Measurements from ENCODE around the gene MYL9. TPM values are rescaled to one million over a fixed set of nuclear protein-coding genes. Genes with fewer than 3 reads are reported as not detected.
A peak's percentile ranks its signal among the peaks of the same experiment; 100 is the strongest.
"Not testable (repeated sequence)": the region's sequence is repeated elsewhere in the genome, so short reads cannot be mapped to it uniquely, and the experiment has no call there.

The MYL9 gene
- total and polyA plus RNA-seq, 9 donors = 69.5 to 1,408 (median 681) TPM

DNA sequence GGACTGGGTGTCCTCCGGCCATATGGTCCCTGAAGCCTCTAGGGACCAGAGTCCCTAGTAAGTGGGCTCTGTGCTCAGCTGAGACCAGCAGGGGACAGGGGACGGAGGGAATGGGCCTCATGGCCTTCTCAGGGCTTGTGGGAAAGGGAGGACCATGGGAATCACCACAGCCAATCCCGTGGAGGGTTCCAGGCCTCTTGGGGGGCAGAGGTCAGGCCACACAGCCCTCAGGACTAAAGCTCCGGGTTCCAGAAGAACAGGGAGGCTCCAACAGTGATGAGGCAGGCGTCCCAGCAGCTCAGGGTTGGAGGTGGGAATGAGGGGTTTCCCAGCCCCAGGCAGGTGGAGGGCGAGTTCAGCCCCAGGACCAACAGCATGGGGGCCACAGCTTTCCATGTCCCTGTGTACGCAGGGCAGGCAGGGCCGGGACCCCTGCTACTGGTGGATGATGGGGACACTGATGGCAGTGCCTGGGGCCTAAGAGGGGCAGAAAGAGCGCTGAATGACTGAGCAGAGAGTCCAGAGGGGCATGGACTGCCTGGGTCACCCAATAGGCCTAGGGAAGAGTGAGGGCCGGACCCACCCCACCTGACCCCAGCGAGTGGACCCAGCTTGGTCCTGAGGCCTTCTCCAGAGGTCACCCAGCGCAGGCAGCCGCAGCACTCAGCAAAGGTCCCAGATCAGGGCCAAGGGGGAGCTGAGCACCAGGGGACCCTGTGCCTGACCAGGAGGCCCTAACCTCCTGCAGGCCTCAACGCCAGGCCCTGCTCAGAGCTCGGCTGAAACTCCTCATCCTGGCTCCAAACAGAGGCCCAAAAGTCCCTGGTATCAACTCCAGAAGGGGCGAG, 8.8 kb downstream of the MYL9 start:
- Histone ChIP-seq H3K27ac (peak overlapping the region; percentile 58 to 73), H3K9me3 (no peaks in the 10 kb centered on the region), H3K4me3 (no peak overlapping the region), H3K36me3 (no peaks in the 10 kb centered on the region), H3K4me1 (ENCODE audit: insufficient read depth) (peaks cover 2% of the 10 kb centered on the region), H3K27me3 (no peaks in the 10 kb centered on the region)
- no peak for TF ChIP-seq CTCF (IDR thresholded peaks at IDR 0.05)
- TF ChIP-seq EP300 (IDR thresholded peaks at IDR 0.05) = no peak
- TF ChIP-seq POLR2A (IDR thresholded peaks at IDR 0.05) = no peak
- 56 to 58% (median 58%) methylated on average over 16 of the region's 16 CpGs for WGBS, 3 donors
- DNase-seq = peak in 2 of 5 donors; percentile 37 to 59
- intact Hi-C loops (cut with DNase I) = loop anchor here in 1 of 4 donors (10.0 kb wide), 1 partner anchor 805 kb away; the partner anchor contains the start of gene RBM39

- Histone ChIP-seq H3K27ac (peak overlapping the region; percentile 58 to 73), H3K4me3 (no peak overlapping the region), H3K9me3 (no peaks in the 10 kb centered on the region), H3K4me1 (ENCODE audit: insufficient read depth) (peaks cover 2% of the 10 kb centered on the region), H3K36me3 (no peaks in the 10 kb centered on the region), H3K27me3 (no peaks in the 10 kb centered on the region)
- WGBS, 3 donors = 16 to 33% (median 20%) methylated on average over 15 of the region's 15 CpGs
- no peak for TF ChIP-seq CTCF (IDR thresholded peaks at IDR 0.05)
- DNase-seq = peak in 3 of 5 donors; percentile 46 to 68 (median 53)
- intact Hi-C loops (cut with DNase I) = no loop called here
Measured at GRCh38 chr20:36550790-36551299, 9.5 kb downstream of the MYL9 start.

DNA sequence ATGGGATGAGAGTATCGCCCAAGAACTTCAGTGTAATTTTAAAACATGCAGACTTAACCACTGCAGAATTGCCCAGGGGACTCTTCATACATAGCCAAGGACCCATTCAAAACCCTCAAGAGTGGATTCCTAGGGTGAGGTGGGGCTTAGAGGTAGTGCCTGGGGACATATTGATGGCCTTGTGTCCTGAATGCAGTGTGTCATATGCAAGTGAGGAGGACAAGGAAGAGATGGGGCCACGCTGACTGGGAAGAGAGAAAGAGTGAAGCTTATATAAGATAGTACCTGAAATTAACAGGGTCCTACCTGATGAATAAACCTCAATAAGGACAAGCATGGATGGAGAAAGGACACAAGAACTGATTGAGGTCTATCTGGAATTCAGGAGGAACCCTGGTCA, 13.9 kb downstream of the MYL9 start:
- no peak for TF ChIP-seq POLR2A (IDR thresholded peaks at IDR 0.05)
- no peak for TF ChIP-seq EP300 (IDR thresholded peaks at IDR 0.05)
- no peak for DNase-seq
- 95 to 99% (median 96%) methylated on average over 2 of the region's 2 CpGs for WGBS, 3 donors
- intact Hi-C loops (cut with DNase I) = loop anchor here (5.0 kb wide), 3 partner anchors 37 to 52 kb away; partner anchors contain the start of gene RAB5IF (in 1 of the 4)
- Histone ChIP-seq H3K4me1 (ENCODE audit: insufficient read depth) (peaks cover 4% of the 10 kb centered on the region), H3K27ac (no peak overlapping the region), H3K4me3 (no peak overlapping the region), H3K27me3 (no peaks in the 10 kb centered on the region), H3K36me3 (no peaks in the 10 kb centered on the region), H3K9me3 (no peaks in the 10 kb centered on the region)

- intact Hi-C loops (cut with DNase I) = no loop called here
- Histone ChIP-seq H3K27me3 (no peaks in the 10 kb centered on the region), H3K4me1 (ENCODE audit: insufficient read depth) (no peaks in the 10 kb centered on the region), H3K27ac (no peak overlapping the region), H3K36me3 (no peaks in the 10 kb centered on the region), H3K9me3 (no peaks in the 10 kb centered on the region), H3K4me3 (no peak overlapping the region)
- TF ChIP-seq CTCF (IDR thresholded peaks at IDR 0.05) (no peak), EP300 (IDR thresholded peaks at IDR 0.05) (no peak), POLR2A (IDR thresholded peaks at IDR 0.05) (no peak)
- no peak for DNase-seq
- WGBS, 3 donors = 77 to 79% (median 78%) methylated on average over 2 of the region's 2 CpGs
Measured at GRCh38 chr20:36562724-36563123, 21.4 kb downstream of the MYL9 start.

- TF ChIP-seq POLR2A (IDR thresholded peaks at IDR 0.05) = no peak
- TF ChIP-seq CTCF (IDR thresholded peaks at IDR 0.05) = no peak
- TF ChIP-seq EP300 (IDR thresholded peaks at IDR 0.05) = no peak
- Histone ChIP-seq H3K27me3 (no peaks in the 10 kb centered on the region), H3K36me3 (no peaks in the 10 kb centered on the region), H3K9me3 (no peaks in the 10 kb centered on the region), H3K4me1 (ENCODE audit: insufficient read depth) (no peaks in the 10 kb centered on the region), H3K27ac (no peak overlapping the region), H3K4me3 (no peak overlapping the region)
- intact Hi-C loops (cut with DNase I) = no loop called here
- WGBS, 3 donors = 88 to 93% (median 92%) methylated on average over 1 of the region's 1 CpG
- no peak for DNase-seq
Measured at GRCh38 chr20:36563374-36563773, 22.1 kb downstream of the MYL9 start.

DNA sequence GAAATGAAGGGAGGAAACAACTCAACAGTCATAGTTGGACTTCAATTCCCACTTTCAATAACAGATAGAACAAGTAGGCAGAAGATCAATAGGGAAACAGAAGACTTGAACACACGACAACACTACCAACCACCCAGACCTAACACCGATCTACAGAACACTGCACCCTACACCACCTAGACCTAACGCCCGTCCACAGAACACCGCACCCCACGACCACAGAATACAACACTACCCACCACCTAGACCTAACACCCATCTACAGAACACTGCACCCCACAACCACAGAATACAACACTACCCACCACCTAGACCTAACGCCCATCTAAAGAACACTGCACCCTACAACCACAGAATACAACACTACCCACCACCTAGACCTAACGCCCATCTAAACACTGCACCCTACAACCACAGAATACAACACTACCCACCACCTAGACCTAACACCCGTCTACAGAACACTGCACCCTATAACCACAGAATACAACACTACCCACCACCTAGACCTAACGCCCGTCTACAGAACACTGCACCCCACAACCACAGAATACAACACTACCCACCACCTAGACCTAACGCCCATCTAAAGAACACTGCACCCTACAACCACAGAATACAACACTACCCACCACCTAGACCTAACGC, 22.9 kb downstream of the MYL9 start:
- 93 to 96% (median 93%) methylated on average over 13 of the region's 13 CpGs for WGBS, 3 donors
- H3K27ac ChIP-seq; H3K4me3 ChIP-seq; H3K27me3 ChIP-seq; intact Hi-C loops (cut with DNase I); DNase-seq; H3K36me3 ChIP-seq; H3K4me1 ChIP-seq (ENCODE audit: insufficient read depth); H3K9me3 ChIP-seq: not testable (repeated sequence)

GRCh38 chr20:36564726-36565121, 23.4 kb downstream of the MYL9 start:
- intact Hi-C loops (cut with DNase I); H3K27ac ChIP-seq; H3K27me3 ChIP-seq; H3K9me3 ChIP-seq; H3K4me3 ChIP-seq; H3K36me3 ChIP-seq; H3K4me1 ChIP-seq (ENCODE audit: insufficient read depth); DNase-seq: not testable (repeated sequence)
- 91 to 94% (median 93%) methylated on average over 6 of the region's 6 CpGs for WGBS, 3 donors

Data from ovary (tissue), 9 donors.